Stimulated activated CD8-positive, alpha-beta memory T cell treated with anti-CD3 and anti-CD28 coated beads, Interleukin-4, amount 100 ng/mL, for 4 hours (primary cell): ENCODE measurements around the gene S1PR3.
"Not testable (repeated sequence)": the region's sequence is repeated elsewhere in the genome, so short reads cannot be mapped to it uniquely, and the experiment has no call there.

Source experiments
- DNase-seq, 2 donors: peaks; one replicate each; pipeline ENCODE4 v3.0.0-alpha.2; 2020; ENCODE audit warnings: low read depth in 2 of 2, low spot score in 1 of 2

S1PR3 gene

GRCh38 chr9:88991066-88992034 lies at the start of gene S1PR3:
Gene S1PR3 (plus strand): TSS chr9:88991468. CDS start chr9:89001201, 9,733 bp downstream.
- peak in 1 of 2 donors; percentile 7 for DNase-seq

DNA sequence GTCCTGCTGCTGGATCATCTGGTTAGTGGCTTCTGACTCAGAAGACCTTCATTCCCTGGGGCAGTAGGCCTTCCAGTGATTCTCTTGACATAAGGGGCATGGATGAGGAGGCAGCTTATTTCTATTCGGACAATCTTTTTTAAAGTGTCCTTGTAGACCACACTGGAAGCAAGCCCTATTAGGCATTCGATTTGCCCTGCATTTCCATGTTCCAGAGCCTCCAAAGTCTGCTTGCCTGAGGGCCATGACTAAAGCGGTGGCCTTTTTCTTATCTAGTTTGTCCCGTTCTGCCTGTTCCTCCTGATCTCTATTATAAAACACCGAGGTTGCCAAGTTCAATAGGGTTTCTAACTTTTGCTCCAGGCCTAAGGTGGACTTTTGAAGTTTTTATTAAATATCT lies 49.7 kb upstream of the S1PR3 start:
- DNase-seq = not testable (repeated sequence)

DNA sequence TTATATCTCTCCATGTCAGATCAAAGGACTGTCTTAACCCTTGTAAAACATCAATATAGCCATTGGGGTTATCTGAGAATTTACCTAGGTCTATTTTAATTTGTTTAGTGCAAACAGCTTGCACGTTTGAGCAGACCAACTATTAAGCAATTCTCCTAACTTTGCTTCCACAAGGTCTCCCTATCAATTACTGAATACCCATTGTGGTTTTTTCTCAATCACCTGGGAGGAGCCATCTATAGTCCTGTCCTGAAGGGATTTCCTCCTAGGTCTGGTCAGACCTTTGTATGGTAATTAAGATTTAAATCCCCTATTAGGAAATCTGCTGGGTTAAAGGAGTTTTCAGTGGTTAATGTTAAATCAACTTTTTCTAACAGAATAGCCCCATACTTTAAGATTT lies 48.9 kb upstream of the S1PR3 start:
- no peak for DNase-seq

DNA sequence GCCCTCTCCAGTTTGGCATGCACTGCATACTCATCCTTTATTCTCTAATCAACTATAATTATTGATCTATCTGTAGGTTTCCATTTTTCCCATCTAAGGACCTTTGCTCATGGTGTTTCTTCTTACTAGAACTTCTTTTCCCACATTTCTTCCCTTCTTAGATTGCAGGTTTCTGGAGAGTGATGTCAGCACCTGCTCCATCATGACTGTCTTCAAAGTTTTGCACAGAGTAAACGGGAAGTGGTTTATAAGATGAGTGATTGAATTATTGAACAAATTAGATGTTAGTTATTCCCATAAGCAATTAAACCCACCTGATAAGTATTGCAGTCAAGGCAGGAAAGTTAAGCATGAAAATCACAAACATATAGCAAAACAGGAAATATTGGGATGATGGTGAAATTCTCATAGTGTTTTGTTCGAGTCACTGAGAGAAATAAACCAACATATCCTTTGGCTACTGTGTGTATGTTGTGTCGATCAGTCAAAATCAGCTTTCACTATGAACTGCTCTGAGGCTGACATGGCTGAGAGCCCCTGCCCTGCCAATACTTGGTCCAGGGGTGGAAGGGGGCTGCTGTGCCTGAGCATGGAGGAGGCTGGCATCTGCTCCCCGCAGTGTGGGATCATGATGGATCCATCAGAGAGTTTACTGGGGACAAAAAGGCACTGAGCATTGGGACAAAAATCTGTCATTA lies 45.5 kb upstream of the S1PR3 start:
- DNase-seq = no peak

GRCh38 chr9:88947581-88948573 lies 43.4 kb upstream of the S1PR3 start:
- DNase-seq = no peak

- no peak for DNase-seq
Observed at GRCh38 chr9:88949425-88949824, 41.8 kb upstream of the S1PR3 start.

DNA sequence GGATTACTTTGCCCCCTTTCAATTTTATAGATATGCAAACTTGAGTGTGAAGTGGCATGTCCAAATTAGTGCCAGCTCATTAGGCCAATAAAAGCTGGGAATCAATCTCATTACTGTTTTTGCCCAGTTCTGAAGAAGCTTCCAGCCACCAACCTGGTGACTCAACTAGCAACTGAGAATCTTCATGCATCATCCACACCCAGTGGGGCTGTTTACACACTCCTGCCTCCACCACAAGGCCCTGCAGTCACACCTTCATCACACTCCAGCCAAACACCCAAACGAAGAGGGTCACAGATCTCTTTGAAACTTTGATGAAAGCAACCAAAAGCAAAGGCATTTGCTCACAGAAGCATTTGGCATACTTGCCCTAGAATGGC lies 41.3 kb upstream of the S1PR3 start:
- no peak for DNase-seq

DNA sequence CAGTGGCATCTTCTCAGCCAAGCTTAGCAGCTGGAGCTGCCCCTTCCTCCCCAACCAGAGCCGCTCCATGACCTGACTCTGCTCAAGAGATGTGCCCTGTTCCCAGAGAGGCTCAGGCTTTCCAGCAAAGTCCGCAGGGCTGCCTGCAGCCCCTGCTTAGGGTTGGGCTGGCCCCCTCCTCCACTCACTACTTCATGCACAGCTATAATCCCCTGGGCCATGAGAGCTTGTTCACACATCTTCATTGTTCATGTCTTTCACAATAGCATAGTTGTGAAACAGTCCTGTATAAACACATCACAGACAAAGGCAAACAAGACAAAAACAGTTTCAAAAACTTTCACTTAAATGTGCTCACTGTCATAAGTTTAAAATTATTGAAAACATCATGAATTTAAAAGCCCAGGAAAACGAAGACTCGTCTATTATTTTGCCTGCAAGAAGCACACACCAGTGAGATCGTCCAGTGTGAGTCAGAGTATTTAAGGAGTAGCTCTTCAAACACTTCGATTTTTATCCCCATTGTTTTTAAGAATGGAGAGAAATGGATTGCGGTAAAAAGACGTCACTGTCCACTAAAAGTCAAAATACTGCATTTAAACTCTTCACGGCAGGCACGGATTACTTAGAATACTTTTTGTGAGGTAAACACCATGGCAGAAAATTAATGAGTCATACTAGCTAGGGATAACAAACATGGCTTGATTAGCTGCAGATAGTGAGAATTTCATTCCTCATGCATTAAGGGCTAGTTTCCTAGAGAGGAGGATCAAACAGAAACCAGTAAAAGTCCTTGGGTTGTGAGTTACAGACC lies 40.7 kb upstream of the S1PR3 start:
- no peak for DNase-seq

DNA sequence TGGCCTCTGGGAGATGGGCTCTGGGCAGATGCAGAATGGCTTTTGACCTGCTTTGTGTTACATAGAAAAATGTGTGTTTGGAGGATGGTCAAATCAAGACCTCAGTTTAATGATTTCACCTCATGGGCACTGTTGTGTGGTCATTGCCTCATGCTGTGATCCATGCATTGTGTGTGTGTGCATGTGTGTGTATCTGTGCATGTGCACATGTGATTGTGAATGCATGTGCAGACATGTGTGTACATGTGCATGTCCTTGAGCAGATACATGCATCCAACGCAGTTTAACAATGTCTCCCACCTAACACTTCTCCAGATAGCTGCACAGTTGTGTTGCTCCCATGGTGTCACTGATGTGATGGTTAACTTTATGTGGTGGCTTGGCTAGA lies 40.1 kb upstream of the S1PR3 start:
- no peak for DNase-seq

- DNase-seq = no peak
Observed at GRCh38 chr9:88952086-88952615, 39.1 kb upstream of the S1PR3 start.

- DNase-seq = no peak
Observed at GRCh38 chr9:88952976-88953375, 38.3 kb upstream of the S1PR3 start.

DNA sequence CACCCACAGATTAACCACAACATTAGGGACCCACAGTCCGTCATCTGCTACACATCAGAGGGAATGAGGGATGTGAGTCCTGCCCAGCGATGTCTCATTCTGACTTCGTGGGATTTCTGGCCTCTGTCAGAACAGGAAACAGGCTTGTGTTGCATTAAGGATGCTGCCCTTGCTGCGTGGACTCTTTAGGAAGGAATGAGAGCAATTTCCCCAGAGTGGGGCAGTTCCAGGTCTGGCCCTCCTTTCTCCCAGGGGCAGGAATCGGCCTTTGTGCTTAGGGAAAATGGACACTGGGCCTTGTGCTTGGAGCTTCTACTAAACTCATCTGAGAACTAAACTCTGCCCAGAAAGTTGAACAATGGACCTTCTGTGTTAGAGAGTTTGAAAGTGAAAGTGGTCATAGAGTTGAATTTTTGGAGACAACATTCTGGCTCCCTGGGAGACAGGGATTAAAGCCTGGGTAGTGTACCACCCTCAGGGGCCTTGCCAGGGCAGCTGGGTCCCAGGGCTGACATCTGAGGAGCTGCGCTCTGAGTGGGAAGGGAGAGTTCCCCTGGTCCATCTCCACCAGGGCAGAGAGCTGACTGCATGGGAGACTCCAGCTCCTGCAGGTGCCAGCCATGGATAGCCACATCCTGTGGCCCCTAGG lies 37.8 kb upstream of the S1PR3 start:
- DNase-seq = no peak

- no peak for DNase-seq
Observed at GRCh38 chr9:88954066-88954465, 37.2 kb upstream of the S1PR3 start.

DNA sequence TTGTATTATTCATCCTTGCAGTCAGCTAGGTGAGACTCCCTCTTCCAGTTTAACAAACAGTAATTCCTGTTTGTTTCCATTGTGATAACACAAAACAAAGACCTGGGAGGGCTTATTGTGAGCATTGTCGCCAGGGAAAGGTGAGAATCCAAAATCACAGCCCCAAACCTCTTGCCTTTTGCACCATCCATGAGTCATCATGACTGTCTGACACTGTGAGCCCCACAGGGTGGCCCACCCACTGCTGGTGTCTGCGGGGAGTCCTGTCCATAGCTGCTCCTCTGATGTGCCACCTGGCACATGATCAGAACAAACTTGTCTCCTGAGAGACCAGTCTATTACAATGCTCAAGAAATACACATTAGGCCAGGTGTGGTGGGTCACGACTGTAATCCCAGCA lies 33.7 kb upstream of the S1PR3 start:
- DNase-seq = no peak

GRCh38 chr9:88959727-88960469 lies 31.4 kb upstream of the S1PR3 start:
- DNase-seq = no peak

- no peak for DNase-seq
Observed at GRCh38 chr9:88960632-88961031, 30.6 kb upstream of the S1PR3 start.

- no peak for DNase-seq
Observed at GRCh38 chr9:88965473-88965872, 25.8 kb upstream of the S1PR3 start.

DNA sequence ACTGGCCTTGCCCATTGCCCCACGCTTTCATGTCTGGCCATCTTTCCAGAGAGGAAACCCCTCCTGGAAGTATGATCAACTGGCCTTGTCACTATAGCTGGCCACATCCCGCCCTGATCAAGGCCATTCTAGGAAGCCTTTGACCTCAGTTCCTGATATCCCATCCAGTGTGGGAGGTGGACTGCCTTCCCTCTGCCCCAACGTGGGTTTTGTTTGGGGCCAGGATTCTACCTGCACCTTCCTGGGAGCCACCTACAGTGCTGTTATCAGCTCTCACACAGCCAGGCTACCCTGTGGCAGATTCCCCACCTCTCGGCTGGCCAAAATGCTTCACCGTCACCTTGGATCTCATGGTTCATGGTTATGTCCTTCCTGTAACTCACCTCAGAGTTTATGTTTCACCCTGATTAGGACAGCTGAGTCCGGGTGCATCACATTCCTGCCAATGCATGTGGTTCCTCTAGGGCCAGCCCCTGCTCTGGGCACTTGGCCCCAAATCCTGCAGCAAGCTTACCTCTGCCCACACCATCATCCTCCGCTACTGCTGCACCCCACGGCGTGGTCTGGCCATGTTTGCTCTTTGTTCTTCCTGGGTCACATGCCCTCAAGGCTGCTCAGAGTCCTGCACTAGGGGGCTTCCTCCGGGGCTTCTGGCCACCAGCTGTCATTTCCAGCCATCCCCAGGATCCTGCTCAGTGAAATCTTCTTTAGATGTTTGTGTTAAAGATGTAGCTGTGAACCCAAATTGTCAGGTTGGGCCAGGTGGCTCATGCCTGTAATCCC lies 24.2 kb upstream of the S1PR3 start:
- DNase-seq = no peak
